Measurements from ENCODE around the gene DYNC2LI1.
"Not testable (repeated sequence)": the region's sequence is repeated elsewhere in the genome, so short reads cannot be mapped to it uniquely, and the experiment has no call there.

DYNC2LI1 gene

GRCh38 chr2:43773876-43774613 is at the start of gene DYNC2LI1:
Gene DYNC2LI1, plus strand, starts transcription at chr2:43774039. Its CDS starts 100 bp downstream, at chr2:43774139.
- DNase-seq (ENCODE audit: low read depth in 2 of 3, low spot score in 1 of 3), result peak; percentile 73 to 85 (median 80)

GRCh38 chr2:43724728-43725526 is 48.9 kb upstream of the DYNC2LI1 start:
- DNase-seq (ENCODE audit: low read depth in 2 of 3, low spot score in 1 of 3), result no peak

- DNase-seq (ENCODE audit: low read depth in 2 of 3, low spot score in 1 of 3), result no peak
Measured at GRCh38 chr2:43725711-43726246, 48.1 kb upstream of the DYNC2LI1 start.

GRCh38 chr2:43726961-43727633 is 46.7 kb upstream of the DYNC2LI1 start:
- DNase-seq (ENCODE audit: low read depth in 2 of 3, low spot score in 1 of 3), result not testable (repeated sequence)

GRCh38 chr2:43727634-43728014 is 46.2 kb upstream of the DYNC2LI1 start:
- no peak for DNase-seq (ENCODE audit: low read depth in 2 of 3, low spot score in 1 of 3)

GRCh38 chr2:43729491-43730174 is 44.2 kb upstream of the DYNC2LI1 start:
- no peak for DNase-seq (ENCODE audit: low read depth in 2 of 3, low spot score in 1 of 3)

- DNase-seq (ENCODE audit: low read depth in 2 of 3, low spot score in 1 of 3), result no peak
Measured at GRCh38 chr2:43731211-43731610, 42.6 kb upstream of the DYNC2LI1 start.

GRCh38 chr2:43736637-43737036 is 37.2 kb upstream of the DYNC2LI1 start:
- DNase-seq (ENCODE audit: low read depth in 2 of 3, low spot score in 1 of 3), result no peak

GRCh38 chr2:43737097-43737854 is 36.6 kb upstream of the DYNC2LI1 start:
- DNase-seq (ENCODE audit: low read depth in 2 of 3, low spot score in 1 of 3), result no peak

- no peak for DNase-seq (ENCODE audit: low read depth in 2 of 3, low spot score in 1 of 3)
Measured at GRCh38 chr2:43737855-43738254, 36.0 kb upstream of the DYNC2LI1 start.

GRCh38 chr2:43738257-43738656 is 35.6 kb upstream of the DYNC2LI1 start:
- DNase-seq (ENCODE audit: low read depth in 2 of 3, low spot score in 1 of 3), result no peak

GRCh38 chr2:43743706-43744105 is 30.1 kb upstream of the DYNC2LI1 start:
- DNase-seq (ENCODE audit: low read depth in 2 of 3, low spot score in 1 of 3), result no peak

- DNase-seq (ENCODE audit: low read depth in 2 of 3, low spot score in 1 of 3), result no peak
Measured at GRCh38 chr2:43745457-43745856, 28.4 kb upstream of the DYNC2LI1 start.

- DNase-seq (ENCODE audit: low read depth in 2 of 3, low spot score in 1 of 3), result peak in 2 of 3 donors; percentile 7 to 14
Measured at GRCh38 chr2:43748333-43748732, 25.5 kb upstream of the DYNC2LI1 start.

- no peak for DNase-seq (ENCODE audit: low read depth in 2 of 3, low spot score in 1 of 3)
Measured at GRCh38 chr2:43749583-43749982, 24.3 kb upstream of the DYNC2LI1 start.

- no peak for DNase-seq (ENCODE audit: low read depth in 2 of 3, low spot score in 1 of 3)
Measured at GRCh38 chr2:43751476-43751990, 22.3 kb upstream of the DYNC2LI1 start.

- no peak for DNase-seq (ENCODE audit: low read depth in 2 of 3, low spot score in 1 of 3)
Measured at GRCh38 chr2:43752302-43752701, 21.5 kb upstream of the DYNC2LI1 start.

GRCh38 chr2:43754180-43754579 is 19.7 kb upstream of the DYNC2LI1 start:
- DNase-seq (ENCODE audit: low read depth in 2 of 3, low spot score in 1 of 3), result no peak

GRCh38 chr2:43758739-43759138 is 15.1 kb upstream of the DYNC2LI1 start:
- DNase-seq (ENCODE audit: low read depth in 2 of 3, low spot score in 1 of 3), result no peak

- no peak for DNase-seq (ENCODE audit: low read depth in 2 of 3, low spot score in 1 of 3)
Measured at GRCh38 chr2:43759195-43759594, 14.6 kb upstream of the DYNC2LI1 start.
